Vagina (tissue), 2 donors: ENCODE results near the gene LRP3.

Source experiments
- POLR2A ChIP-seq, 2 donors: fragments of 450-650 bp; IDR thresholded peaks; one replicate each; pipeline ENCODE4 v1.6.1; 2017; ENCODE audit warnings: antibody characterized with exemption in 2 of 2, mild to moderate bottlenecking in 2 of 2, moderate library complexity in 2 of 2
- TF ChIP-seq, protein P1 (sequence below), 3 experiments: fragments of 450-650 bp in 2 of 3; fragments of 200-600 bp in 1 of 3; sonication (generic) in 1 of 3; IDR thresholded peaks; one replicate each; pipeline ENCODE4 v1.5.1; 2017 to 2019; ENCODE audit warnings: antibody characterized with exemption in 3 of 3, mild to moderate bottlenecking in 2 of 3, moderate library complexity in 2 of 3

DNA sequence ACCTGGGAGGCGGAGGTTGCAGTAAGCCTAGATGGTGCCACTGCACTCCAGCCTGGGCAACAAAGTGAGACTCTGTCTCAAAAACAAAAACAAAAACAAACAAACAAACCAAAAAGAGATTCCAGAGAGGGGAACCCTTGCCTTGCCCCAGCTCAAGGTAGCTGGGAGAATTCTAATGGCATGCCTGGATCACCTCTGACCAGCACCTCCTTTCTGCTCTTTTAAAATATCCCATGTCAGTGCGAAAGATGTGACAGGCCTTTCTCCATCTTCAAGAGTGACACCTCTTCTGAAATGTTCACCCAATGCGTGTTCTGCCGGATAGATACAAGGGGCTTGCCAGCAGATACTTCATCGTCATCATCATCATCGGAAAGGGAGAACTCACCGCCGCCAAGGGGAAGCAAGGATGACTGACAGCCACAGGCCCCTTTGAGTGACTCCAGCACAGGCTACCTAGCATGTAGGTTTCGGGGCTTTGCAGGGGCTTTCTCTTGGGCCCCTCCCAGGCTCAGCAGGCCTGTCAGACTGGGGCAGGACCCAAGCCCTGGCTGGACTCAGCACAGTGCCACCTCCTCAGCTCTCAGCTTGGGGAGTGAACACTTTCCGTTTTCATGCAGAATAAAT is 18.9 kb upstream of the LRP3 start:
- TF ChIP-seq, protein P1, sequence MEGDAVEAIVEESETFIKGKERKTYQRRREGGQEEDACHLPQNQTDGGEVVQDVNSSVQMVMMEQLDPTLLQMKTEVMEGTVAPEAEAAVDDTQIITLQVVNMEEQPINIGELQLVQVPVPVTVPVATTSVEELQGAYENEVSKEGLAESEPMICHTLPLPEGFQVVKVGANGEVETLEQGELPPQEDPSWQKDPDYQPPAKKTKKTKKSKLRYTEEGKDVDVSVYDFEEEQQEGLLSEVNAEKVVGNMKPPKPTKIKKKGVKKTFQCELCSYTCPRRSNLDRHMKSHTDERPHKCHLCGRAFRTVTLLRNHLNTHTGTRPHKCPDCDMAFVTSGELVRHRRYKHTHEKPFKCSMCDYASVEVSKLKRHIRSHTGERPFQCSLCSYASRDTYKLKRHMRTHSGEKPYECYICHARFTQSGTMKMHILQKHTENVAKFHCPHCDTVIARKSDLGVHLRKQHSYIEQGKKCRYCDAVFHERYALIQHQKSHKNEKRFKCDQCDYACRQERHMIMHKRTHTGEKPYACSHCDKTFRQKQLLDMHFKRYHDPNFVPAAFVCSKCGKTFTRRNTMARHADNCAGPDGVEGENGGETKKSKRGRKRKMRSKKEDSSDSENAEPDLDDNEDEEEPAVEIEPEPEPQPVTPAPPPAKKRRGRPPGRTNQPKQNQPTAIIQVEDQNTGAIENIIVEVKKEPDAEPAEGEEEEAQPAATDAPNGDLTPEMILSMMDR (IDR thresholded peaks at IDR 0.05) = no peak
- no peak for TF ChIP-seq POLR2A (IDR thresholded peaks at IDR 0.05)
